ENCODE results near the gene LRP3.

Gene LRP3

GRCh38 chr19:33246709-33247440 is 52.7 kb downstream of the LRP3 start:
- TF ChIP-seq CTCF (IDR thresholded peaks at IDR 0.05), result no peak
- H3K79me2 ChIP-seq, result peaks cover 2% of the 10 kb centered on the region
- no peak overlapping the region for H3K4me2 ChIP-seq (ENCODE audit: low read length)
- no peak overlapping the region for H3K27ac ChIP-seq
- H3K4me3 ChIP-seq (ENCODE audit: low read depth, low read length), result no peak overlapping the region
- no peaks in the 10 kb centered on the region for H3K27me3 ChIP-seq (ENCODE audit: control insufficient read depth, insufficient read depth, low read length)
- no peak overlapping the region for H2AFZ ChIP-seq
- H3K36me3 ChIP-seq (ENCODE audit: control insufficient read depth, insufficient read depth, low read length), result no peaks in the 10 kb centered on the region
- no peaks in the 10 kb centered on the region for H3K9me3 ChIP-seq (ENCODE audit: control insufficient read depth, low read length)
- no peak overlapping the region for H3K9ac ChIP-seq
- peaks cover 8% of the 10 kb centered on the region for H3K4me1 ChIP-seq

- H3K4me1 ChIP-seq, result peaks cover 8% of the 10 kb centered on the region
- no peak overlapping the region for H3K4me3 ChIP-seq (ENCODE audit: low read depth, low read length)
- H3K27ac ChIP-seq, result no peak overlapping the region
- H3K79me2 ChIP-seq, result peaks cover 2% of the 10 kb centered on the region
- H2AFZ ChIP-seq, result no peak overlapping the region
- H3K36me3 ChIP-seq (ENCODE audit: control insufficient read depth, insufficient read depth, low read length), result no peaks in the 10 kb centered on the region
- no peaks in the 10 kb centered on the region for H3K9me3 ChIP-seq (ENCODE audit: control insufficient read depth, low read length)
- H3K27me3 ChIP-seq (ENCODE audit: control insufficient read depth, insufficient read depth, low read length), result no peaks in the 10 kb centered on the region
- no peak overlapping the region for H3K9ac ChIP-seq
- H3K4me2 ChIP-seq (ENCODE audit: low read length), result no peak overlapping the region
- TF ChIP-seq CTCF (IDR thresholded peaks at IDR 0.05), result no peak
These were observed 53.3 kb downstream of the LRP3 start for GRCh38 chr19:33247441-33247819.

GRCh38 chr19:33248104-33248503 is 54.0 kb downstream of the LRP3 start:
- H3K27ac ChIP-seq, result no peak overlapping the region
- H3K4me1 ChIP-seq, result peaks cover 8% of the 10 kb centered on the region
- H3K4me3 ChIP-seq (ENCODE audit: low read depth, low read length), result no peak overlapping the region
- H2AFZ ChIP-seq, result no peak overlapping the region
- peaks cover 2% of the 10 kb centered on the region for H3K79me2 ChIP-seq
- H3K4me2 ChIP-seq (ENCODE audit: low read length), result no peak overlapping the region
- H3K9me3 ChIP-seq (ENCODE audit: control insufficient read depth, low read length), result no peaks in the 10 kb centered on the region
- no peaks in the 10 kb centered on the region for H3K27me3 ChIP-seq (ENCODE audit: control insufficient read depth, insufficient read depth, low read length)
- no peaks in the 10 kb centered on the region for H3K36me3 ChIP-seq (ENCODE audit: control insufficient read depth, insufficient read depth, low read length)
- TF ChIP-seq CTCF (IDR thresholded peaks at IDR 0.05), result no peak
- no peak overlapping the region for H3K9ac ChIP-seq

GRCh38 chr19:33248553-33248953 is 54.4 kb downstream of the LRP3 start:
- Histone ChIP-seq H3K27ac (no peak overlapping the region), H3K4me1 (peaks cover 8% of the 10 kb centered on the region), H3K4me2 (ENCODE audit: low read length) (no peak overlapping the region), H3K79me2 (peaks cover 2% of the 10 kb centered on the region), H3K27me3 (ENCODE audit: control insufficient read depth, insufficient read depth, low read length) (no peaks in the 10 kb centered on the region), H3K9me3 (ENCODE audit: control insufficient read depth, low read length) (no peaks in the 10 kb centered on the region), H3K36me3 (ENCODE audit: control insufficient read depth, insufficient read depth, low read length) (no peaks in the 10 kb centered on the region), H3K9ac (no peak overlapping the region), H2AFZ (peak overlapping the region; percentile 24), H3K4me3 (ENCODE audit: low read depth, low read length) (no peak overlapping the region)
- TF ChIP-seq CTCF (IDR thresholded peaks at IDR 0.05), result no peak
